ENCODE data around the gene CD6. TPM values are rescaled to one million over a fixed set of nuclear protein-coding genes. Genes with fewer than 3 reads are reported as not detected.

Gene CD6
- total RNA-seq, 1 donor from 2014 or later, result 4.2 TPM

DNA sequence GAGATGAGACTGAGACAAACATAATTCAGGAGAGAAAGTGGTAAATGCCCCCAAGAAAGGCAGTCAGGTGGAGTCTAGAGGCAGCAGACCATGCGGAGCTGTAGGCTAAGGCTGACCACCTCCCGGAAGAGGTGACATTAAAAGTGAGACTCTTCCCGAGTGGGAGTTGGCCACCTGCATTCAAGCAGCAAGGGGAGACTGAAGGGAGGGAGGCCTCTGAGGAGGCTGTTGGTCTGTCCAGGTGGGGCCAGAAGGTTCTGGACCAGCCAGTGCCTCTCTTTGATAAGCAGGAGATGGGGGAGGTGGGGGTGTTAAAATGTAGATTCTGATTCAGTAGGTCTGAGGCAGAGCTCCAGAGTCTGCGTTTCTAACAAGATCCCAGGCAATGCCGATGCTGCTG lies 37.5 kb downstream of the CD6 start:
- DNase-seq (ENCODE audit: low spot score), result no peak

DNA sequence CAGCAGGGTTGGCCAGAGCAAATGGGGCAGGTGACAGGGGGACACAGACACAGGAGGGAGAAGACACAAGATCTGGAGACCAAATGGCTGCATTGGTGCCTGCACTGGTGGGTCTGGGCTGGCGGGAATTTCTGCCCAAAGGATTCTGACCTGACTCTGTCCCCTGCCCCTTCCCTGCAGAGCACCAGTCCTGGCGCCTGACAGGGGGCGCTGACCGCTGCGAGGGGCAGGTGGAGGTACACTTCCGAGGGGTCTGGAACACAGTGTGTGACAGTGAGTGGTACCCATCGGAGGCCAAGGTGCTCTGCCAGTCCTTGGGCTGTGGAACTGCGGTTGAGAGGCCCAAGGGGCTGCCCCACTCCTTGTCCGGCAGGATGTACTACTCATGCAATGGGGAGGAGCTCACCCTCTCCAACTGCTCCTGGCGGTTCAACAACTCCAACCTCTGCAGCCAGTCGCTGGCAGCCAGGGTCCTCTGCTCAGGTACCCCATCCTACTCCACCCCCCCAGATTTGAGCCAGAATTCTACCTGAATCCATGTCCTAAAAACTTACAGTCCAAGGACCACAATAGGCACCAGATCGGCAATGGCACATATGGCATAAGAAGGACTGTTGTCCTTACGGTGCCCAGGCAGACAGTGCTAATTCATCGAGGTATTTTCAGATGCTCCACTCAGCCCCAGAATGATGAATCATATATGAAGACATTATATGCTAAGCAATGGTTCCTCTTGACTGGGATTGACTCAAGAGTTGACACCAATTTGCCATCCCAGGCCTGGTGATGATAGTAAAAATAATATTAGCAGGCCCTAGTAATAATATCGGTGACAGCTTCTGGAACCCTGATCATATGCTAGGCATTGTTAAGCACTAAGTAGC lies 38.2 kb downstream of the CD6 start:
- DNase-seq (ENCODE audit: low spot score), result no peak

- DNase-seq (ENCODE audit: low spot score), result no peak
Observed at GRCh38 chr11:61010466-61011228, 39.2 kb downstream of the CD6 start.

GRCh38 chr11:61011229-61011870 lies 39.9 kb downstream of the CD6 start:
- DNase-seq (ENCODE audit: low spot score), result no peak

- DNase-seq (ENCODE audit: low spot score), result no peak
Observed at GRCh38 chr11:61011950-61012736, 40.7 kb downstream of the CD6 start.

- no peak for DNase-seq (ENCODE audit: low spot score)
Observed at GRCh38 chr11:61012737-61013215, 41.3 kb downstream of the CD6 start.

DNA sequence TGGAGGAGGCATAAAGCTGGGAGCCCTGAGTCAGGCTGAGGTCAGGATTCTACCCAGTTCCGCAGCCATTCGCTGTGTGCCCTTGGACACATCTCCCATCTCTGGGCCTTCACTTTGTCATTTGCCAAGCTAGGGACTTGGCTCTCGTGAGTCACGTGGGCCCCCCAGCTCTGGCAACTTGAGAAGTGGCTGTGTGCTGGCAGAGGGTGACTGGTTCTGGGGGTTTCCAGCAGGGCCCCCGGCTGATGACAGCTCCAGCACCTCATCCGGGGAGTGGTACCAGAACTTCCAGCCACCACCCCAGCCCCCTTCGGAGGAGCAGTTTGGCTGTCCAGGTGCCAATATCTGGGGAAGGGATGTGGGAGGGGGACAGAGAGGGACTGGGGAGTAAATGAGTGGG lies 46.6 kb downstream of the CD6 start:
- no peak for DNase-seq (ENCODE audit: low spot score)

GRCh38 chr11:61019037-61019831 lies 47.8 kb downstream of the CD6 start:
- no peak for DNase-seq (ENCODE audit: low spot score)

GRCh38 chr11:61019832-61020405 lies 48.4 kb downstream of the CD6 start:
- DNase-seq (ENCODE audit: low spot score), result no peak

DNA sequence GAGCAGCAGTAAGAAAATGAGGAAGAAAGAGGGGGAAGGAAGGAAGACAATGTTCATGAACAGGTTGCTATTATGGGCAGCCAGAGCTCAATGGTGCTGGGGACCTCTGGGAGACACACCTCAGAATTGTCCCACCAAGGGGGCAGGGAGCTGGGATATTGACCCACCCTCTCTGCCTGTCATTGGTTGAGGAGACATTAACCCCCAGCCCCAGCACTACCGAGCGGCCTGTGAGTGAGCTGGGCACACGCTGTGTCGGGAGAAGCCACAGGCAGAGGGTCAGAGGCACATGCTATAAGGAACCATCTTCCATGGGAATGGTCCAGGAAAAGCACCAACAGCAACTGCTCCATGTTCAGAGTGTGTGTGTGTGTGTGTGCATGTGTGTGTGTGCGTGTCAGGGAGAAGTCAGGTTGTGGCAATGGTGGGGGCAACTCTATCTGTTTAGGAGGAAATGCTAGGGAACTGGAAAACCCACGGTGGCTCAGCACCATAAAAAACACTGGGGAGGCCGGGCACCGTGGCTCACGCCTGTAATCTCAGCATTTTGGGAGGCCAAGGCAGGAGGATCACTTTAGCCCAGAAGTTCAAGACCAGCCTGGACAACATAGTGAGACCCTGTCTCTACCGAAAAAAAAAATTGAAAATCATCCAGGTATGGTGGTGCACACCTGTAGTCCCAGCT lies 49.2 kb downstream of the CD6 start:
- no peak for DNase-seq (ENCODE audit: low spot score)

DNA sequence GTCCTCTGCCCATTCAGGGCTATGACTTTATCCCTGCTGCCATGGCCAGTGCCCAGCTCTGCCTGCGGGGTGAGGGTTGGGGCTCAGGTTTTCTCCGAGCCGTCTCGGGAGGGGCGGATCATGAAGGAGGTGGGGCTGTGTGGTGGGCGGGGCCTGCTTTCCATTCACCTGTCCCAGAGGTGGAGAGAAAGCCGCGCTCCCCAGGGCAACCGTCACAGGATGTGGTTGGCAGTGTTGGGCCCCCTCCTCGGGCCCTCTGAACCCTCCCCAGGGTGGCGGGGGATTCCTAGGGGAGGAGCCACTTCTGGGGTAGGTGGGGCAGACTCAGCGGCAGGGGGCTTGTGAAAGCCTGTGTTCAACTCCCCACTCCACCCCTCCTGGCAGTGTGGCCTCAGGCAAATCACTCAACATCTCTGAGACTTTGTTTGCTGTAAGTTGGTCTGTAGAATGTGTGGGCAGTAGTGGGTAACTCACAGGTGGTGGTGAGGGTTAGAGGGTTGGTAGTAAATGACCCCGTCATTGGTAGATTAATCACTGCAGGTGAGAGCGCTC lies 50.3 kb downstream of the CD6 start:
- DNase-seq (ENCODE audit: low spot score), result no peak

DNA sequence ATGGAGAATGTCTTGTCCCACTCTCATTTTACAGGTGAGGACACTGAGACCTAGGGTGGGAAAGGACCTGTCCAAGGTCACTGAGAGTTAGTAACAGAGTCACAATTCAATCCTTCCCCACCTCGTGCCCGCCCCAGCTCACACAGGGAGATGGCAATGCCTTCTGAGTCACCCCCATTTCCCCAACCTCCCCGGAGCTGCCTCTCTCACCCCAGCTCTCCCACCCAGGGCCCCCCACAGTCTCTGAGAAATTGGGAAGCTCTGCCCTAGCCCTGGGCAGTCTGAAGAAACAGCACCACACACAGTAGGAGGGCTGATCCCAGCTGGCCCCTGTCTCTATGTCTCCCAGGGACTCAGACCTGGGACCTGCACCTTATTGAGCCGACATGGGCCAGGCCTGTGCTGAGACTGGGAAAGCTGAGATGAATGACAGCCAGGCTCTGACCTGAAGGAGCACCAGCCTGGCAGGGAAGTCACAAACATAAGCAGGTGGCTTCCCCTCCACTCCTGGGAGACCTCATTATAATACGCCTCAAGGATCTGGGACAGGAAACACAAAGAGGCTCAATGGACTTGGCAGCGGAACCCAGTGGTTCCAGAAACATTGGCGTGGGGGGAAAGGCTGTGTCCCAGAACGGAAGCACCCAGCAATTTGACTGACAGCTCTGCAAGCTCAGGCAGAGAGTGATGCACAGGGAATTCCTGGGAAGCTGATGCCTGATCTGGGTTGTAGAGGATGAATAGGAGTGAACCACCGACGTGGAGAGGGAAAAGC lies 51.0 kb downstream of the CD6 start:
- DNase-seq (ENCODE audit: low spot score), result no peak

- no peak for DNase-seq (ENCODE audit: low spot score)
Observed at GRCh38 chr11:61023086-61023965, 51.8 kb downstream of the CD6 start.

GRCh38 chr11:61023966-61024295 lies 52.5 kb downstream of the CD6 start:
- no peak for DNase-seq (ENCODE audit: low spot score)

DNA sequence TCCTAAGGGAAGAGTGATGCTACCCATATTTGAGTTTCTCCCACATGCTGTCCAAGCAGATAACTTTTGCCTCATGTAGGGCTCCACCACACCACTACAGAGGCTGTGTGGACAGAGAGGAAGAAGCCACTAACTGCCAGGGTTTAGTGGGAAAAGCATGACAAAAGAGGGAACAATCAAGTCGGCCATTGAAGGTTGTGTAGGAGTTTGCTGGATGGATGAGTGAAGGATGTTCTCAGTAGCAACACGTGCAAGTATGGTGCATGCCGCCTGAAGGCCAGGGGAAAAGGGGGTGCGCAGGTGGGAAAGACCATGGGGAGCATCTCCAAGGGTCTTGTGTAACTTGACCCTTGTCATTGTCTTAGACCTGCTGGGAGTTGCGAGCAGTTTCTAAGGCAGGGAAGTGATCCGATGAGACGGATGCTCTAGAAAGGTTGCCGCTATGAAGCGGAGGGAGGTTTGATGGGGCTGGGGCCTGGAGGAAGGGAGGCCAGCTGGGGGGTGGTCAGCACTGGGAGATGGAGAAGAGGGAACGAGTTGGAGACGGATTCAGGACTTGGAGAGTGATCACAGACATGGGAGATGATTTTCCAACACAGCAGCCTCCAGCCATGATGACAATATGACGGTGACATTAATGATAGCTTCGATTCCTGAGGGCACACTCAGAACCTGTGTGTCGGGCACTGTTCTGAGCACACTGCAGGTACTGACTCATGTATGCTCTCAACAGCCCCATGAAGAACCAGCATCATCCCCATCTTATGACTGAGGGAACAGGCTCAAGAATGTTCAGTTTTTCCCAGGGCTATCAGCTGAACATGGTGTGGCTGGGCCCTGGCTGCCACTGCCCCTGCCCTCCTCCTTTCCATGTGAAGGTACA lies 53.7 kb downstream of the CD6 start:
- DNase-seq (ENCODE audit: low spot score), result no peak

DNA sequence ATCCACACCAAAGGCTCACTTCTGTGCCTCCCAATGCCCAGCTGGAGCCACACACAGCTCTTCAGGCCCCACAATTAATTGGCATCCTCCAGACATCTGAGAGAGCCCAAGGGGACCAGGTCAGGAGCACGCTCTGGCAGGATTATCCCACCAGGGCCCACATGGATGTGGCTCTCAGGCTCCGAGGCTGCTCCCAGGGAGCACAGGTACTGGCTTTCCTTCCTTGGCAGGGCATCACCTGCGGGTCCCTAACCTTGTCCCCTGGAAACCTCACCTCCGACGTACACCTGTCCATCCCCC lies 54.3 kb downstream of the CD6 start:
- DNase-seq (ENCODE audit: low spot score), result no peak

Data from ureter (tissue), 1 donor.